ENCODE data around the gene CXCL1.

GRCh38 chr4:73895201-73896175 lies 26.3 kb downstream of the CXCL1 start:
- TF ChIP-seq CTCF (IDR thresholded peaks at IDR 0.05): no peak
- TF ChIP-seq POLR2A (IDR thresholded peaks at IDR 0.05): no peak
- no peak for TF ChIP-seq EP300 (IDR thresholded peaks at IDR 0.05)
- no peak for TF ChIP-seq POLR2AphosphoS5 (IDR thresholded peaks at IDR 0.05)

All from sigmoid colon (tissue), 4 donors.